GM21529 (cell line): ENCODE measurements around the gene RXYLT1.
"Not testable (repeated sequence)": the region's sequence is repeated elsewhere in the genome, so short reads cannot be mapped to it uniquely, and the experiment has no call there.

Experiments
- ATAC-seq: cut with Tn5 transposase; IDR thresholded peaks from one replicate; pipeline ENCODE4 v1.9.1; 2021; ENCODE audit not compliant: unreplicated experiment

Gene RXYLT1

DNA sequence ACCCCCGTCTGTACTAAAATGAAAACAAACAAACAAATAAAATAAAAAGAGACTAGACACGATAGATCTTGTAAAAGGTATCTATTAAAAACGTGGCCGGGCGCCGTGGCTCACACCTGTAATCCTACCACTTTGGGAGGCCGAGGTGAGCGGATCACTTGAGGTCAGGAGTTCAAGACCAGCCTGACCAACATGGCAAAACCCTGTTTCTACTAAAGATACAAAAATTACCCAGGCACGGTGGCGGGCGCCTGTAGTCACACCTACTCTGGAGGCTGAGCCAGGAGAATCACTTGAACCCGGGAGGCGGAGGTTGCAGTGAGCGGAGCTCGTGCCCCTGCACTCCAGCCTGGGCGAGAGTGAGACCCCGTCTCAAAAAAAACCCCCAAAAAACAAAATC, 63.0 kb downstream of the RXYLT1 start:
- not testable (repeated sequence) for ATAC-seq

- ATAC-seq = no peak
Observed at GRCh38 chr12:63843254-63843720, 63.6 kb downstream of the RXYLT1 start.

DNA sequence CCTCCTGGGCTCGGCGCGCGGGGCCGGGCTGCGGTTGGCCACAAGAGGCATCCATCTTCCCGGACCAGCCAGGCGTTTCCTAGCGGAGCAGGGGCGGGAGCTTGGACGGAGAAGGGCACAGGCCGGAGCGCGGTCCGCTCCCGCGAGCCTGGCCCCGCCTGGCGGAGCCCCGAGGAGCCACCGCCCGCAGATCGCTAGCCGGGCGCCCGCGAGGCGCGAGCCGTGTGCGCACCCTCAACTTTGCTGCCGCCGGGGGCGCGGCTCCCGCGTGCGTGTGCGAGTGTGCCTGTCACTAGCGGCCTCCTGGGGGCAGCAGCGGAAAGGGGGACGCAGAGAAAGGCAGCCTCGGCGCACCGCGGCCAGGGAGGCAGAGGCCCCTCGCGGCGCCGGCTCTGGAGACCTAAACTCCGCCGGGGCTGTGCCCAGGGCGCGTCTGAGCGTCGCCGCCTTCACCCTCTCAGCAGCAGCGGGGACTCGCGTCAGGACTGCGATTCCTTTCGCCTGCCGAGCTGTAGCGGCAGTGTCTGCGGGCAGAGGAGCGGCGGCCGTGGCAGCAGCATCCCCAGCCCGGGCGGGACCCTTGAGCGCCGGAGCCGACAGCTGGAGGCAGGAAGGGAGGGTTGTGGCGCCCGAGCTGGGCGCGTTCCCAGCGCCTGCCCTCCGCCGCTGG, 64.1 kb downstream of the RXYLT1 start:
- ATAC-seq = peak; percentile 96

- peak; percentile 27 for ATAC-seq
Observed at GRCh38 chr12:63844391-63845341, 65.0 kb downstream of the RXYLT1 start, which contains the start of gene SRGAP1. Gene SRGAP1 (plus strand): TSS chr12:63844700. CDS start chr12:63844817, 117 bp downstream.

- no peak for ATAC-seq
Observed at GRCh38 chr12:63845726-63846125, 66.0 kb downstream of the RXYLT1 start.

- no peak for ATAC-seq
Observed at GRCh38 chr12:63846238-63846967, 66.7 kb downstream of the RXYLT1 start.

DNA sequence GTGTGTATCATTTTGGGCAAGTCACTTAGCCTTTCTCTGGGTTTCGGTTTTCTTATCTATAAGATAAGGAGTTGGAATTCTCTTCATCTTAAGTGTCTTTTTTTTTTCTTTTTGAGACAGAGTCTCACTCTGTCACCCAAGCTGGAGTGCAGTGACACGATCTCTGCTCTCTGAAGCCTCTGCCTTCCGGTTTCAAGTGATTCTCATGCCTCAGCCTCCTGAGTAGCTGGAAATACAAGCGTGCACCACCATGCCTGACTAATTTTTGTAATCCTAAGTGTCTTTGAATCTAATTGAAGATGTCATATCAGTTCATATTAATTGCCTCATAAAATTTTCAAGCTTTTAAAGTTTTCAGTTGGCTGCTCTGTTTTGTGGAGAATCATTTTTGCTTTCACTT, 68.7 kb downstream of the RXYLT1 start:
- no peak for ATAC-seq

GRCh38 chr12:63849106-63849620, 69.5 kb downstream of the RXYLT1 start:
- no peak for ATAC-seq

DNA sequence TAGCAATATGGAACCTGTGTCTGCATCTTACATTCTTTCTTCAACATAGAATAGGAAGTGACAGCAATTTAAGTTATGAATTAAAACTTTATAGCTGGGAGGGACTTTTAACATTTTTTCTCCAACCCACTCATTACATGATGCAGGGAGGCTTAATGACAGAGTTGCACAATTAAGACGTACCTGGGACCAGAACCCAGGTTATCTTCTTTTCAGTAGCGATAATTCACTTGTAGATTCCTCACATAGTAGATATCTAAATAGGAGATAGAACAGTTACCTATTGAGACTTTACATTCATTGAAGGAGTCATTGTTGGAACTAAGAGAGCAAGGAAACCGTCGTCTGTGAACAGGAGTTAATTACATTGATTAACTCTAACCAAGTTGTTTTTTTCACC, 69.9 kb downstream of the RXYLT1 start:
- no peak for ATAC-seq

GRCh38 chr12:63853978-63854377, 74.3 kb downstream of the RXYLT1 start:
- no peak for ATAC-seq

DNA sequence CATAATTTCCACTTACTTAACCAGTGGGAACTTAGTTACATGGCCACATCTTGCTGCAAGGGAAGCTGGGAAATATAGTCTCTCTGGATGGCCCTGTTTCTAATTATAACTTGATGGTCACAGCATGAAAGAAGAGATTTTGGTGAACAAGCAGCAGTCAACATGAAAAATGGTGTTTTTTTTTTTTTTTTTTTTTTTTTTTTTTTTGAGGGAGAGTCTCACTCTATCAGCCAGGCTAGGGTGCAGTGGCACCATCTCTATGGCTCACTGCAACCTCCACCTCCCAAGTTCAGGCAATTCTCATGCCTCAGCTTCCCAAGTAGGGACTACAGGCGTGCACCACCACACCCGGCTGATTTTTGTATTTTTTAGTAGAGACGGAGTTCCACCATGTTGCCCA, 75.6 kb downstream of the RXYLT1 start:
- ATAC-seq = no peak

GRCh38 chr12:63857771-63858670, 78.3 kb downstream of the RXYLT1 start:
- no peak for ATAC-seq
